ENCODE measurements around the gene CNMD. TPM values are rescaled to one million over a fixed set of nuclear protein-coding genes. Genes with fewer than 3 reads are reported as not detected.

The CNMD gene
- total RNA-seq, 6 experiments from 2014 or later = not detected

GRCh38 chr13:52703482-52703881 lies 36.1 kb downstream of the CNMD start:
- Histone ChIP-seq H3K27ac (no peak overlapping the region), H3K4me3 (no peak overlapping the region), H3K4me1 (no peaks in the 10 kb centered on the region), H3K36me3 (no peaks in the 10 kb centered on the region), H3K9me3 (no peaks in the 10 kb centered on the region), H3K27me3 (no peaks in the 10 kb centered on the region)
- intact Hi-C loops (cut with DNase I) = no loop called here
- ATAC-seq (no peak), DNase-seq (no peak)
- WGBS (ENCODE audit: insufficient coverage, low coverage, low lambda C conversion rate, missing lambda C conversion rate) = 71% methylated on average over 4 of the region's 6 CpGs
- TF ChIP-seq POLR2A (IDR thresholded peaks at IDR 0.05) (no peak), CTCF (IDR thresholded peaks at IDR 0.05) (no peak)

- H3K4me1 ChIP-seq = no peaks in the 10 kb centered on the region
- H3K9me3 ChIP-seq = no peaks in the 10 kb centered on the region
- TF ChIP-seq CTCF (IDR thresholded peaks at IDR 0.05) (no peak), POLR2A (IDR thresholded peaks at IDR 0.05) (no peak)
- intact Hi-C loops (cut with DNase I) = no loop called here
- no peak overlapping the region for H3K27ac ChIP-seq
- H3K4me3 ChIP-seq = no peak overlapping the region
- DNase-seq (no peak), ATAC-seq (no peak)
- H3K27me3 ChIP-seq = no peaks in the 10 kb centered on the region
- H3K36me3 ChIP-seq = no peaks in the 10 kb centered on the region
- WGBS (ENCODE audit: insufficient coverage, low coverage, low lambda C conversion rate, missing lambda C conversion rate) = 53% methylated on average over 5 of the region's 6 CpGs
These were observed 37.7 kb downstream of the CNMD start for GRCh38 chr13:52701728-52702465.

GRCh38 chr13:52696566-52696965 lies 43.1 kb downstream of the CNMD start:
- Histone ChIP-seq H3K9me3 (no peaks in the 10 kb centered on the region), H3K36me3 (peaks cover 0 to 5% (median 0%) of the 10 kb centered on the region in 4 donors), H3K27me3 (no peaks in the 10 kb centered on the region), H3K4me3 (no peak overlapping the region), H3K27ac (no peak overlapping the region), H3K4me1 (no peaks in the 10 kb centered on the region)
- 92% methylated on average over 5 of the region's 5 CpGs for WGBS (ENCODE audit: insufficient coverage, low coverage, low lambda C conversion rate, missing lambda C conversion rate)
- TF ChIP-seq CTCF (IDR thresholded peaks at IDR 0.05) (no peak), POLR2A (IDR thresholded peaks at IDR 0.05) (no peak)
- ATAC-seq = no peak
- intact Hi-C loops (cut with DNase I) = no loop called here
- no peak for DNase-seq

- Histone ChIP-seq H3K4me3 (no peak overlapping the region), H3K9me3 (no peaks in the 10 kb centered on the region), H3K27me3 (no peaks in the 10 kb centered on the region), H3K36me3 (peaks cover 0 to 10% (median 0%) of the 10 kb centered on the region in 4 donors), H3K4me1 (no peaks in the 10 kb centered on the region), H3K27ac (no peak overlapping the region)
- DNase-seq = no peak
- 74% methylated on average over 3 of the region's 3 CpGs for WGBS (ENCODE audit: insufficient coverage, low coverage, low lambda C conversion rate, missing lambda C conversion rate)
- ATAC-seq = no peak
- TF ChIP-seq POLR2A (IDR thresholded peaks at IDR 0.05) = no peak
- no peak for TF ChIP-seq CTCF (IDR thresholded peaks at IDR 0.05)
- intact Hi-C loops (cut with DNase I) = no loop called here
These were observed 43.8 kb downstream of the CNMD start for GRCh38 chr13:52695856-52696255.

All from right lobe of liver (tissue), 6 donors.